Measurements from ENCODE around the gene ZBTB39.
"Not testable (repeated sequence)": the region's sequence is repeated elsewhere in the genome, so short reads cannot be mapped to it uniquely, and the experiment has no call there.

GRCh38 chr12:57053146-57053545 is 46.8 kb upstream of the ZBTB39 start:
- not testable (repeated sequence) for TF ChIP-seq POLR2AphosphoS5 (IDR thresholded peaks at IDR 0.05; ENCODE audit: insufficient read depth in 1 of 2, low read depth in 1 of 2); CTCF (IDR thresholded peaks at IDR 0.05)
